T-helper 1 cell (primary cell): ENCODE results near the gene CALM3.

ENCODE experiments used
- DNase-seq, 5 donors: peaks; one replicate each; pipeline ENCODE4 v3.0.0-alpha.2; 2012 to 2020

The CALM3 gene

DNA sequence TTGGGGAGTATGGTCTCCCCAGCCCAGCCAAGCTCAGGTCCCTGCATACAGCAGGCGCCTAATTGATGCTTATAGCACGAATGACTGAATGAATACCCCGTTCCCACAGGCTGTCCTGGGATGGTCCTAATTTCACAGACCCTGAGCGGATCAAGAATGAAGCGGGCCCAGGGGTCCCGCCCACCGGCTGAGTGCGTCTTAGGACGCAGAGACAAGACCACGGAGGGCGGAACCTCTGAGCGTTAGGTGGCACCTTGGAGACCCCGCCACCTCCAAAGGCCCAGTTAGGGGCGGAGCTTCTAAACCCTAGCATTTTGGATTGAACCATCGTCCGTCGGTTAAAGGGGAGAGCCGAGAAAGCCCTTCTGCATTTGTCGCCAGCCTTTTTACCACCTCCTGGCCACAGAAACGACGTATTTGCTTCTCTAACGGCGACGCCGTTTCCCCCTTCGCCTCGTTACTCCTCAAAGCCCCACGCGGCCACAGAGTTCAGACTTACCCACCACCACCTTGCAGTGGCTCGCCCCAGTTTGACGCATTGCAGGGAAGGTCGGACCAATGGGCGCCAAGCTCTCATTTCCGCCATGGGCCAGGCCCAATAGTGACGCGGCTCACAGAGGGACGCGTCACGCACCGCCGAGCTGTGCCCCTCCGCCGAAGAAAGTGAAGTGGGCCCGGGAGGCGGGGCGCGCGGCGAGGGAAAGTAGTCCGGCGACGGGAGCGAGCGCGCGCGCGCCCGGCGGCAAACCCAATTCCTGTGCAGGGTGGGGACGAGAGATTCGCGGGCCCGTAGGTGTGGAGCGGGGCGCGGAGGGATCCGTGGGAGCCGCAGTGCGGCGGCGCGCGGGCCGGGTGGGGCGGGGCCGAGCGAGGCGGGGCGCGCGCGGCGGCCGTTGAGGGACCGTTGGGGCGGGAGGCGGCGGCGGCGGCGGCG, 479 bp upstream of the CALM3 start:
- DNase-seq = peak; percentile 89 to 98 (median 93)

DNA sequence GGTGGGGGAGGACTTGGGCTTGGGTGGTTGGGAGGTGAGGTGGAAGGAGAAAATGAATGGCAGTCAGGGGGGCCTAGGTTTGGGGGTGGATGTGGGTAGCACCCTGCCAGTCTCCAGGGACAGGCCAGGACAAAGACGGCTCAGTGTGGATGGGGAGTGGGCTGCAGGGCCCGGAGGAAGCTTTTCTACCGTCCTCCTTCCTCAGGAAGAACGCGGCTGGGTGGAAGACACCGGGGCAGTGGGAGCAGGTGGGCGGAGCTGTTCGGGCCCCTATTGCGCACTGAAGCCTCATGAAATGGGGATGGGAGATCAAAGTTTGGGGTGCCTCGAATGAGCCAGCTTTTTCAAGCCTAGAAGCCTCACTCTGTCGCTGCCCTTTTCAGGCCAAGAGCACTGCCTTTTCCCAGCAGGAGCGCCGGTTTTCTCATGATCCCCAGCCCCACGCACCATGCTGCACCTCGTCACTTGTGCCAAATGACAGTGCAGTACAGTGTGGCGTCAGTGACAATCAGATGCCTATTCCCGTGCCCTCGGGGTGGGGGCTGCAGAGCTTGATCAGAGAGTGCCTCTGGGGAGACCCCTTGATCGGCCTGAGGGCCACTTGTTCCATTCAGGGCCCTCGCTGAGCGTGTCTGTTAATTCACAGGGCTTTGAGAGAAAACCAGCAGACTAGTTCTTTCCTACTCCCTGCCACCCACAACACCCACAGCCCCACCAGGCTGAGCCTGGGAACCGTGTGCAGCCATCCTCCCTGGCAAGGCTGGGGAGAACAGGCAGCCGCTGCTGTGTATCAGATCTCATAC, 1.5 kb downstream of the CALM3 start:
- DNase-seq = no peak

DNA sequence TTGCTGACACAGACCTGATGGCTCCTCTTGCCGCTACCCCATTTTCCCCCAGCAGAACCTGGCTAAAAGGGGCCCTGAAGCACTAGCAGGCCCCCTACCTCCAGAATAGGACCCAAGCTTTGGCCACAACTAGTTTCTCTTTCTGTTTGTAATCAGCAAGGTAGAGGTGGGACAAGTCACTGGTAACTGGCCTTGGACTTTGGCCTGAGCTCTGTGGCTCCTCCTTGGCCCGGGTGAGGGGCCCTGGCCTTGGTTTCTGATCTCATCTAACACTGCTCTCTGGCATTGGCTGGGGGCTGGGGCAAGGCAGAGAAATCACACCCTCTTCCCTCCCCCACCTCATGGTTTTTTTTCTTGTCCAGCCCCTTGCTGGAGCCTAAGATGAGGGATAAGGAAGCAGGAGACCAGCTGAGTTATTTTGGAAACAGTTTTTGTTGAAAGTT, 2.1 kb downstream of the CALM3 start:
- no peak for DNase-seq

DNA sequence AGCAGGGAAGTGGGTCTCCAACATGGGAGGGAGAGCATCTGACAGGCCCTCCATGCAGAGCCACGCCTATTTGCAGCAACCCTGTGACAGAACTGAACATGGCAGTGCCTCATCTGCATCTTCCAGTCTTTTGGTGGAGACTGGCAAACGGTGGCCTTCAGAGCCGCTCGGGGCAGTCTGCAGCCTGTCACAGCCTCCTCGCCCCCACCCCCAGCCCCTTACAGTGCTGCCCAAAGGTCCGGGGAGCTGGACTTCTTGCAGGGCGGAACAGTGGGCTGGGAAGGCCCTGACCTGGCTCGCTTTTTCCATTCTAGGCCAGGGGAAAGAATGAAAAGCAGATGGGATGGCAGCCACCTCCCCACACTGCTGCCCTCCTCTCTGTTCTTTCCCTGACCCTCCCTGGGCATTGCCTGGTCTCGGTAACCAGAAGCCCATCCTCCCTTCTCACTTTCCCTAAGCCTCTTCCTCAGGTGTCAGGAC, 2.7 kb downstream of the CALM3 start:
- DNase-seq = no peak

DNA sequence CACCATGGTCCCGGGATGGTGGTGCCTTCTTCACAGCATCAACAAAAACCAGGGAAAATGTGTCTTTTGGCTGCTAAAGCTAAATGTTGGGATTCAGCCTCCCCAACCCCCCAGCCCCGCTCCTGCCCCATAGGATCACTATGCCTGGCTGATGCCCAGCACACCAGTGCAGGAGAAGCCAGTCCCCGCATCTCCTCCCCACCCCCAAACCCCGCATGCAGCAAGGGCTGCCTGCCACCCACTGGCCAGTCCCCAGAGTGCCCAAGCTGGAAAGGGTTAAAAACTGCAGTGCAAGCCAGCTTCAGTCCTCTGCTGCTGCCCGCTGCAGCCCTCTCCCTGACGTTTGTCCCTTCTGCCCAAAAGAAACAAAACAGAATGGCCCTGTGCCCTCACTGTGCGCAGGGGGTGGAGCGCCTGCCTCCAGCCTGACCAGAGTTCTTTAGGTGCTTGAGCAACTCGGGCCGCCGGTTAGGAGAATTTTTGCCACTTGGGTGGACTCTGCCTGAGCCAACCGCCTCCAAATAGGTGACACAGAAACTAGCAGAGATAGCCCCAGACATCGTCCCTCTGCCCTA, 3.7 kb downstream of the CALM3 start:
- no peak for DNase-seq

DNA sequence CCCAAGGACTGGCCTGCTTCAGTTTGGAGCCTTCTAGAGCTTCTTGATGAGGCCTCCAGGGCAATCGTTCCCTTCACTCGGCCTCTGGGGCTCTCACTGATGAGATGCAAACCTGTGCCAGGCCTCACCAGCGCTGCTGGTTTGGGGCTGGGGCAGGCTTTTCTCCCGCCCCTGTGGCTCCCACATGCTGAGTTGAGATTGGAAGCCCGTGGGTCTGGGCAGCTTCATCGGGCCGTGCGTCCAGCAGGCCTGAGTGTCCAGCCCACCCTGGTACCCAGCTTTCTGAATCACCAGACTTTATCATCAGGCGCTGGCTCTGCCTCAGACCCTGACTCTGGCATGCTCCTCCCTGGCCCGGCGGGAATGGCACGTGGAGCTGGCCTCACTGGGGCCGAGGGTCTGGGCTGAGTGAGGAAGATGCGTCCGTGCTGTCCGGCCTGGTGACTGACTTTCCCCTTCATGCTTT, 4.3 kb downstream of the CALM3 start:
- DNase-seq = no peak

DNA sequence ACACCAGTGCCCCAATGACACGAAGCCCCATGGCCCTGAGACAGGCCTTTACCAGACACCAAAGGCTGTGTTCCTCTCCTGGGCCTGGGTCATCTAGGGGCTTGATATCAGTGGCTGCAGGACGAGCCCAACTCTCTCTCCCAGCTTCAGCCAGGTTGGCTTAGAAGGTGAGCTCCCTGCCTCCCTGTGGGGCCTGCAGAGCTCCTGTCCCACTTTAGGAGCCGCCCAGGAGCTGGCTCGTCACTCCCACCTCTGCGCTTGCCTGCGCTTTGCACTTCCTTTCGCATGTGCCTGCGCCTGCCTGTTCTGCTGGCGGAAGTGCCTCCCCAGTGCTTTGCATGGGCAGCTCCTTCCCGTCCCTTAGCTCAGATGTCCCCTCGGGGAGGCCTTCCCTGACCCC, 4.9 kb downstream of the CALM3 start:
- DNase-seq = no peak

DNA sequence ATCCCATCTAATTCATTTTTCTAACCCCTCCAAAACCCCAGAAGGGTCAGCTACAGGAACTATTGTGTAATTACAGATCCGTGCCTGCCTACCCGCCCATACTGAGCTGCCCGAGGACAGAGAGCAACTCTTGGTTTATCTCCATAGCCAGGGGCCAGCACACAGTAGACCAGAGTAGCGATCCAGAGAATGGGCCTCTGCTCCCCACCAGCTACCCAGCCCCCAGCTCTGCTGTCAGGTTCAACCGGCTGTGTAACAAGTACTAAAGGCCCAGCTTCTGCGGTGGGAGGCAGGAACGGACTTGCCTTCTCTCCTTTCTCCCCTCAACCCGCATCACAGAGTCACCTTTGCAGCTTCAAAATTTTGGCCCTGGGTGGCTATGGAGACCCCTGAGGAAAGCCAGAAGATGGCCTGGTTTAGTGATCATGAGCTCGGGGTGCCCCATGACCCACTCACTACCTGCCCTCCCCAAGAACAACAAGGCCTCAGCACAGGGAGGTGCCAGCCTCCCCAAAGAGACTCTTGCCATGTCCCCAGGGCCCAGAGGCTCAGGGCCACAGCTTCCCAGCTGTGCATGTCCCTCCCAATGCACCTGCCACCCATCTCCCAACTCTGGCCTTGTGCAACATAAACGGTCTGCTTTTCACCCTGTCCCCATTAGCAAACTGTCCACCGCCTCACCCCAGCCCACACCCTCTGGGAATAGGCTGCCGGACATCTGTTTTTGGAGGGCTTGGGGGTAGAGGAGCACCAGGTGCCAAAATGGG, 5.7 kb downstream of the CALM3 start:
- no peak for DNase-seq

DNA sequence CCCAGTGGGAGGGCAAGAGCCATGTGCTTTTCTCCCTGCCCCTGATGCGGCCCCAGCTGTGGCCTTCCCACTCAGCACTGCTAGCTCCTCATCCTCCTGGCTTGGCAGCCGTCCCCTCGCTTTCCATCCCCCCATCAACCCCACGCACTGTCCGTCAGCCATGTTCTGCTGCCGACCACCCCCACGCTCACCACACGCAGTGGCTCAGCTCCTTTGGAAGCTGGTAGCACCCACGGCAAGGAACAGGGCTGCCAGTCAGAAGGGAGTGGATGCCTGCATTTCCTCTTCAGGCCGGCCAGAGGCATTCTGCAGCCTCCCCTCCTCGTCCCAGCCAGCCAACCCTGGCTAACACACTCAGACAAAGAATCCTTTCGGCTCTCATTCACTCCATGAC, 6.3 kb downstream of the CALM3 start:
- DNase-seq = no peak

DNA sequence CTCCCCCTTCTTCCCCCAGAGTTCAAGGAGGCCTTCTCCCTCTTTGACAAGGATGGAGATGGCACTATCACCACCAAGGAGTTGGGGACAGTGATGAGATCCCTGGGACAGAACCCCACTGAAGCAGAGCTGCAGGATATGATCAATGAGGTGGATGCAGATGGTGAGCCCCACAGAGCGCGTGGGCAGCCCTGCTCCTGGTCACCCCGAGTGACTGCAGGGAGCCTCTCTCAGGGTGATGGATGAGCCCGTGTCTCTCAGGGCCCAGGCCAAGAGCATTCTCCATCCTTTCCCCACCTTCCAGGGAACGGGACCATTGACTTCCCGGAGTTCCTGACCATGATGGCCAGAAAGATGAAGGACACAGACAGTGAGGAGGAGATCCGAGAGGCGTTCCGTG, 7.0 kb downstream of the CALM3 start:
- no peak for DNase-seq

DNA sequence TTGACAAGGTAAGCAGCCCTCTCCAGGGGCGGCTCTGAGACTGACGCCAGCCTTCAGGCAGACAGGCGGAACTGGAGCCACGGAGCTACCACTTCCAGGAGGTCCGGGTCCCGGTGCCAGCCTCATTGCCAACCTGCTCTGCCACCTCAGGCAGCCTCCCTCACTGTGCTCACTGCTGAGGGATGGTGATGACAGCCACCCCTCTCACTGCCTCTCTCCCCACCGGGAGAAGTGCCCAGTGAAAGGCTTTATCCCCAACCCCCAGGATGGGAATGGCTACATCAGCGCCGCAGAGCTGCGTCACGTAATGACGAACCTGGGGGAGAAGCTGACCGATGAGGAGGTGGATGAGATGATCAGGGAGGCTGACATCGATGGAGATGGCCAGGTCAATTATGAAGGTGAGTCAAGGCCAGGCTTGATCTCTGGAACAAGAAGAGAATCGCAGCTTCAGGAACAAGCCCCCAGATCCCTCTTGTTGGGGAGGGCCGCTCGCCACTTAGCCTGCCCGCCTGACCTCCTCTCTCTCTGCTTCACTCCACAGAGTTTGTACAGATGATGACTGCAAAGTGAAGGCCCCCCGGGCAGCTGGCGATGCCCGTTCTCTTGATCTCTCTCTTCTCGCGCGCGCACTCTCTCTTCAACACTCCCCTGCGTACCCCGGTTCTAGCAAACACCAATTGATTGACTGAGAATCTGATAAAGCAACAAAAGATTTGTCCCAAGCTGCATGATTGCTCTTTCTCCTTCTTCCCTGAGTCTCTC, 7.6 kb downstream of the CALM3 start:
- no peak for DNase-seq

DNA sequence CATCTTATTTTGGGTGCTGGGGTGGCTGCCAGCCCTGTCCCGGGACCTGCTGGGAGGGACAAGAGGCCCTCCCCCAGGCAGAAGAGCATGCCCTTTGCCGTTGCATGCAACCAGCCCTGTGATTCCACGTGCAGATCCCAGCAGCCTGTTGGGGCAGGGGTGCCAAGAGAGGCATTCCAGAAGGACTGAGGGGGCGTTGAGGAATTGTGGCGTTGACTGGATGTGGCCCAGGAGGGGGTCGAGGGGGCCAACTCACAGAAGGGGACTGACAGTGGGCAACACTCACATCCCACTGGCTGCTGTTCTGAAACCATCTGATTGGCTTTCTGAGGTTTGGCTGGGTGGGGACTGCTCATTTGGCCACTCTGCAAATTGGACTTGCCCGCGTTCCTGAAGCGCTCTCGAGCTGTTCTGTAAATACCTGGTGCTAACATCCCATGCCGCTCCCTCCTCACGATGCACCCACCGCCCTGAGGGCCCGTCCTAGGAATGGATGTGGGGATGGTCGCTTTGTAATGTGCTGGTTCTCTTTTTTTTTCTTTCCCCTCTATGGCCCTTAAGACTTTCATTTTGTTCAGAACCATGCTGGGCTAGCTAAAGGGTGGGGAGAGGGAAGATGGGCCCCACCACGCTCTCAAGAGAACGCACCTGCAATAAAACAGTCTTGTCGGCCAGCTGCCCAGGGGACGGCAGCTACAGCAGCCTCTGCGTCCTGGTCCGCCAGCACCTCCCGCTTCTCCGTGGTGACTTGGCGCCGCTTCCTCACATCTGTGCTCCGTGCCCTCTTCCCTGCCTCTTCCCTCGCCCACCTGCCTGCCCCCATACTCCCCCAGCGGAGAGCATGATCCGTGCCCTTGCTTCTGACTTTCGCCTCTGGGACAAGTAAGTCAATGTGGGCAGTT, 8.6 kb downstream of the CALM3 start:
- DNase-seq = no peak

DNA sequence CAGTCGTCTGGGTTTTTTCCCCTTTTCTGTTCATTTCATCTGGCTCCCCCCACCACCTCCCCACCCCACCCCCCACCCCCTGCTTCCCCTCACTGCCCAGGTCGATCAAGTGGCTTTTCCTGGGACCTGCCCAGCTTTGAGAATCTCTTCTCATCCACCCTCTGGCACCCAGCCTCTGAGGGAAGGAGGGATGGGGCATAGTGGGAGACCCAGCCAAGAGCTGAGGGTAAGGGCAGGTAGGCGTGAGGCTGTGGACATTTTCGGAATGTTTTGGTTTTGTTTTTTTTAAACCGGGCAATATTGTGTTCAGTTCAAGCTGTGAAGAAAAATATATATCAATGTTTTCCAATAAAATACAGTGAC, 9.3 kb downstream of the CALM3 start:
- DNase-seq = no peak

DNA sequence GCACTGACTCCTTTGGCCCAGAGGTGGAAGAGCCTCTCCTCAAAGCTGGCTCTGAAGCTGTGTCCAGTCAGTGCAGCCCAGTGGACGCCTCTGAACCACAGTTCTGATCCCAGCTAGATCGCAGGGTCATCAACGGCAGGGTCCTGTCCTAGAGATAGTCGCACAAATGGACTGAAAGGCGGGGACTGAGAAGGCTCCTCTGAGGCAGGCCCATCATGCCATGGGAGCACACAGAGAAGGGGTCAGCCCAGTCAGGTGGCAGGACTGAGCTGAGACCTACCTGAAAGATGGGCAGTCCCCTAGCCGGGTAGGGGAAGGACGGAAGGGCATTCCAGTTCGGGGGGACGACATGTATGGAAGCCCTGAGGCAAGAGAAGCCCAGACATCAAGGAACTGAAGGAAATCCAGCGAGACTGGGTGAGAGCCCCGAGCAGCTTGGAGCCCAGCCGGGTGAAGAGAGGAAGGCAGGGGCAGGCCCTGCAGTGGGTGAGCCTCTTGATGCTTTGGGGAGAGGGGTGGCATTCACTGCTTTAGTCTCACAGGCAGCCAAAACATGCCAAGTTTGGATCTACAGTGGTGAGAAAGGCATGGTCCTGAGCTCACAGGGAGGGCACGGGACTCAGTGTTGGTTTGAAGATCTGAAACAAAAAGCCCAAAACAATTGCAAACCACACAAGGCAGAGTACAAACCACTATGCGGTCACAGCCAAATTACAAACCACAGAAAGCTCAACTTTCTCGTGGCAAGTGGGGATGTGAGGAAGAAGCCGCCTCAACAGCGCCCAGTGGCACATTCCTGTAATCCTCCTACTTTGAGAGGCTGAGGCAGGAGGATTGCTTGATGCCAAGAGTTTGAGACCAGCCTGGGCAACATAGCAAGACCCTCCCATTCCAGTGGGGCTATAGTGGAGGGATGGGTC, 10.0 kb downstream of the CALM3 start:
- peak in 1 of 5 donors; percentile 64 for DNase-seq

DNA sequence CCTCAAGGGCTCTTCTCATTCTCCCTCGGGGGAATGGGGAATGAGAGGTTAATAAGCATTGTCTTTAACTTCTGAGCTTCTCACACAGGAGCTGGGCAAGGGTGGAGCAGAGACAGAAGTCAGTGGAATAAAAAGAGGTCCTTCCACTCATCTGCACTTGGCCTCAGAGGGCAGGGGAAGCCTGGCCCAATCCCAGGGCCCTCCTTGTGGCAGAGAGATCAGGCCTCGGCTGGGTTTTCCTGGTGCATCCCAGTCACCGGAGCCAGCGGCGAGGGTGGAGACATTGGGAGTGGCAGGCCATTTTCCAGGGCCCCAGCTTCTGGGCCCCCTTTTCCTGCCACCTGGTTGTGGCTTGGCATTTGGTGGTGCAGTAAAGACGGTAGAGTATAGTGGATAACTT, 10.6 kb downstream of the CALM3 start:
- no peak for DNase-seq

DNA sequence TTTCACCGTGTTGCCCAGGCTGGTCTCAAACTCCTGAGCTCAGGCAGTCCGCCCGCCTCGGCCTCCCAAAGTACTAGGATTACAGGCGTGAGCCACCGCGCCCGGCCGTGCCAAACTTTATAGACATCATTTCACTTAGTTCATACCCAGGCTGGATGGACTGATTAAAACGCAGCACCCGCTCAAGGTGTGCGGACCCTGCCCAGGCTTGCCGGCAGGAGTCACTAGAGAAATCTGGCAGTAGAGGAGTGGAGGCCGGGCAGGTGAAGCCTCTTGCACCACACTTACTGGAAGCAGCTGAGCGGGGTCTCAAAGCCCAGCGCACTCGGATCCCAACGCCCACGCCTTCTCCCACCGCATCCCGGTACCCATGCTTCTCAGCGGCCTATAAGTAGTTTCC, 12.4 kb downstream of the CALM3 start:
- DNase-seq = no peak

DNA sequence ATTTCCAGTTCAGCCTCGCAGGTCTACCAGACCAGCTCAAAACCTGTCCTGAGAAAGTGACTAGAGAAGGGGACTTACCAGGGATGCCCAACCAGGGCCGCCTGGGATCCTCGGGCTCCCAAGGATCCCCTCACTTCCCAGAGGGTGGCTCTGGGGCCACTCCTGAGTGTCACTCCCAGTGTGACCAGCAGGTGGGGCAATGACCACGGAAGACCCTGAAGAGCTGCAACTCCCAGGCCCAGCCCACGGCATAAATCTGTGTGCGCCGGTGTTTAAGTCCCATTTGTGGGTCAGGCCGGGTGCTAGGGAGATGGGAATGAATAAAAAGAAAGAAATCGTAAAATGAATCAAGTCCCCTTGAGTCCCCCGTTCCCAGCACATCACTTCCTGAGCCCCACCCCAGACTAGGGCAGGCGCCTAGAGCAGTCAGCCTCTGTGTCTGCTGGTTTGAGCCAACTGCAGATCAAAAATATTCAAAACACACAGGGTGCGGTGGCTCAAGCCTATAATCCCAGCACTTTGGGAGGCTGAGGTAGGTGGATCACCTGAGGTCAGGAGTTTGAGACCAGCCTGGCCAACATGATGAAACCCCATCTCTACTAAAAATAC, 13.1 kb downstream of the CALM3 start:
- DNase-seq = peak; percentile 50 to 74 (median 70)

DNA sequence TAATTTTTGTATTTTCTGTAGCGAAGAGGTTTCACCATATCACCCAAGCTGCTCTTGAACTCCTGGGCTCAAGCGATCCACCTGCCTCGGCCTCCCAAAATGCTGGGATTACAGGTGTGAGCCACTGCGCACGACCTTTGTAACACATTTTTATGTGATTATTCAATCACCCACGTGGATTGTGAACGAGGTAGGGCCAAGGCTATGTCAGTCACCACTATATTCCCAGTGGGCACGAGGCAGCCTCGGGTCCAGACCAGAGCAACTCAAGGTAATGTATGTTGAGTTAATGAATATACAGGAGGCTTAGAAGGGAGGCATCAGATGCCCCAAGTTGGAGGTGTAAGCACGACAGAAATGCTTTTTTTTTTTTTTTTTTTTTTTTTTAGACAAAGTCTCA, 14.8 kb downstream of the CALM3 start:
- no peak for DNase-seq
